HepG2 (cell line): Measurements from ENCODE around the gene MBD4. TPM values are rescaled to one million over a fixed set of nuclear protein-coding genes. Genes with fewer than 3 reads are reported as not detected.

ENCODE experiments used
- ASH2L ChIP-seq: fragments of 300-600, 200-600 bp; sonication (generic); IDR thresholded peaks from 2 replicates; pipeline ENCODE4 v1.7.0; 2017; ENCODE audit warnings: low read depth, mild to moderate bottlenecking, moderate library complexity, mixed read lengths, low read length; ENCODE audit not compliant: insufficient read length
- EED ChIP-seq: sonication (generic); formaldehyde crosslinking; IDR thresholded peaks from 2 replicates; pipeline ENCODE4 v1.5.0; 2020; ENCODE audit warnings: mild to moderate bottlenecking, missing genetic modification reagents
- ESRRA ChIP-seq: sonication (generic); formaldehyde crosslinking; IDR thresholded peaks from 2 replicates; pipeline ENCODE4 v1.5.1; 2020; ENCODE audit warnings: mild to moderate bottlenecking, low read depth, missing genetic modification reagents
- FOXA3 ChIP-seq: IDR thresholded peaks from 2 replicates; pipeline ENCODE4 v1.6.1; 2016; ENCODE audit warnings: missing genetic modification reagents, missing compliant biosample characterization
- HNF4A ChIP-seq: sonication (generic); formaldehyde crosslinking; IDR thresholded peaks from 2 replicates; pipeline ENCODE4 v1.4.0; 2020; ENCODE audit warnings: missing genetic modification reagents
- NR2F6 ChIP-seq, 2 experiments: IDR thresholded peaks; 2 replicates each; pipeline ENCODE4 v1.6.1; 2016; ENCODE audit warnings: antibody characterized with exemption in 1 of 2, mild to moderate bottlenecking in 1 of 2
- RARA ChIP-seq: IDR thresholded peaks from 2 replicates; pipeline ENCODE4 v1.6.1; 2016; ENCODE audit warnings: missing genetic modification reagents, missing compliant biosample characterization
- RXRA ChIP-seq: sonication (generic); formaldehyde crosslinking; IDR thresholded peaks from 2 replicates; pipeline ENCODE4 v1.5.1; 2020; ENCODE audit warnings: missing genetic modification reagents
- SAP130 ChIP-seq: IDR thresholded peaks from 2 replicates; pipeline ENCODE4 v1.6.1; 2016; ENCODE audit warnings: low read depth
- SOX5 ChIP-seq: IDR thresholded peaks from 2 replicates; pipeline ENCODE4 v1.6.1; 2016; ENCODE audit warnings: borderline replicate concordance
- STAG1 ChIP-seq: sonication (generic); formaldehyde crosslinking; IDR thresholded peaks from 2 replicates; pipeline ENCODE4 v1.4.0; 2020; ENCODE audit warnings: missing genetic modification reagents
- ZNF501 ChIP-seq: sonication (generic); formaldehyde crosslinking; IDR thresholded peaks from 2 replicates; pipeline ENCODE4 v1.5.1; 2020; ENCODE audit warnings: mild to moderate bottlenecking, moderate library complexity, missing genetic modification reagents
- ZNF644 ChIP-seq: IDR thresholded peaks from 2 replicates; pipeline ENCODE4 v1.6.1; 2016; ENCODE audit warnings: low read depth
- polyA plus RNA-seq, 8 experiments: library from polyadenylated mRNA; depleted of rRNA in 3 of 8; stranded (reverse) in 7 of 8; unstranded in 1 of 8; fragments of >200 nt; fragmentation: Illumina TruSeq in 4 of 8; extraction: Trizol in 4 of 8; gene quantifications; 2 replicates each; pipeline versions ENCODE4 v1.2.1 to v1.2.3, GENCODE V29; 2011 to 2016; ENCODE audit warnings: low read depth in 4 of 8, missing spikeins in 1 of 8, mixed read lengths in 1 of 8; ENCODE audit not compliant: insufficient read depth in 1 of 8
- total RNA-seq, 5 experiments: library from RNA; depleted of rRNA; stranded (reverse); fragments of >200 nt; fragmentation: Illumina TruSeq; extraction: Trizol; gene quantifications; 2 replicates each; pipeline ENCODE4 v1.2.3, GENCODE V29; 2016; ENCODE audit warnings: low read depth in 1 of 5
- TF ChIP-seq, protein P1 (sequence below): IDR thresholded peaks from 2 replicates; pipeline ENCODE4 v1.4.0; 2020; ENCODE audit warnings: mild to moderate bottlenecking, missing genetic modification reagents
- TF ChIP-seq, protein P2 (sequence below), 2 experiments: sonication (generic) in 1 of 2; formaldehyde crosslinking in 1 of 2; IDR thresholded peaks; 2 replicates each; pipeline versions ENCODE4 v1.4.0 to v1.6.1; 2016 to 2020; ENCODE audit warnings: borderline replicate concordance in 1 of 2, low read depth in 1 of 2, mild to moderate bottlenecking in 1 of 2, missing genetic modification reagents in 1 of 2
- TF ChIP-seq, protein P3 (sequence below): sonication (generic); formaldehyde crosslinking; IDR thresholded peaks from 2 replicates; pipeline ENCODE4 v1.5.1; 2020; ENCODE audit warnings: mild to moderate bottlenecking, missing genetic modification reagents, moderate library complexity
- TF ChIP-seq, protein P4 (sequence below): sonication (generic); formaldehyde crosslinking; conservative IDR thresholded peaks from 2 replicates; pipeline ENCODE4 v1.4.0; 2020; ENCODE audit warnings: mild to moderate bottlenecking, missing genetic modification reagents, moderate library complexity

Gene MBD4
- total and polyA plus RNA-seq, 2 of the 13 experiments (the other 11 are each of a cell fraction or from before 2014, with no cell fraction given): 14.9 to 25.3 TPM

DNA sequence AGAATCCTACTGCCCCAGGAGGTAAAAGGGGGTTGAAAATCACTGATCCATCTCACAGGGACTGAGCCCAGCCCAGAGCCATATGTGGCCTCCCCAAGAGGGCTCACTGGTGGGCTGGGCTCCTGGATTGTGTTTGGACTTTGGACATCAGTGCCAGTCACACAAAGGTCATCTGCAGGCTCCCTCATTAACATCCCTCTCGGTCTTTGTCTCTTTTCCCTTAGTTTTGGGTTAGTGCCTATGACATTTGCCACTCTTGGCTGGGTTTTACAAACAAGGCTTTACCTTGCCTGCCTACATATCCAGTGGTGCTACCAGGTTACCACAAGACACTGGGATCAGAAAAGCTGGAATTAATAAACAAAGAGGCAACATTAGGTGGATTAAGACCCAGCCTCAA lies 28.2 kb upstream of the MBD4 start (continued):
- TF ChIP-seq, protein P1, sequence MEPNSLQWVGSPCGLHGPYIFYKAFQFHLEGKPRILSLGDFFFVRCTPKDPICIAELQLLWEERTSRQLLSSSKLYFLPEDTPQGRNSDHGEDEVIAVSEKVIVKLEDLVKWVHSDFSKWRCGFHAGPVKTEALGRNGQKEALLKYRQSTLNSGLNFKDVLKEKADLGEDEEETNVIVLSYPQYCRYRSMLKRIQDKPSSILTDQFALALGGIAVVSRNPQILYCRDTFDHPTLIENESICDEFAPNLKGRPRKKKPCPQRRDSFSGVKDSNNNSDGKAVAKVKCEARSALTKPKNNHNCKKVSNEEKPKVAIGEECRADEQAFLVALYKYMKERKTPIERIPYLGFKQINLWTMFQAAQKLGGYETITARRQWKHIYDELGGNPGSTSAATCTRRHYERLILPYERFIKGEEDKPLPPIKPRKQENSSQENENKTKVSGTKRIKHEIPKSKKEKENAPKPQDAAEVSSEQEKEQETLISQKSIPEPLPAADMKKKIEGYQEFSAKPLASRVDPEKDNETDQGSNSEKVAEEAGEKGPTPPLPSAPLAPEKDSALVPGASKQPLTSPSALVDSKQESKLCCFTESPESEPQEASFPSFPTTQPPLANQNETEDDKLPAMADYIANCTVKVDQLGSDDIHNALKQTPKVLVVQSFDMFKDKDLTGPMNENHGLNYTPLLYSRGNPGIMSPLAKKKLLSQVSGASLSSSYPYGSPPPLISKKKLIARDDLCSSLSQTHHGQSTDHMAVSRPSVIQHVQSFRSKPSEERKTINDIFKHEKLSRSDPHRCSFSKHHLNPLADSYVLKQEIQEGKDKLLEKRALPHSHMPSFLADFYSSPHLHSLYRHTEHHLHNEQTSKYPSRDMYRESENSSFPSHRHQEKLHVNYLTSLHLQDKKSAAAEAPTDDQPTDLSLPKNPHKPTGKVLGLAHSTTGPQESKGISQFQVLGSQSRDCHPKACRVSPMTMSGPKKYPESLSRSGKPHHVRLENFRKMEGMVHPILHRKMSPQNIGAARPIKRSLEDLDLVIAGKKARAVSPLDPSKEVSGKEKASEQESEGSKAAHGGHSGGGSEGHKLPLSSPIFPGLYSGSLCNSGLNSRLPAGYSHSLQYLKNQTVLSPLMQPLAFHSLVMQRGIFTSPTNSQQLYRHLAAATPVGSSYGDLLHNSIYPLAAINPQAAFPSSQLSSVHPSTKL (CRISPR knock-in tag): 0 out of 2 replicates have a peak, but pooled peaks have one; percentile 25
- TF ChIP-seq NR2F6 (IDR thresholded peaks at IDR 0.05): no peak
- no peak for TF ChIP-seq NR2F6 (CRISPR knock-in tag; IDR thresholded peaks at IDR 0.05)
- TF ChIP-seq FOXA3 (CRISPR knock-in tag): 0 out of 2 replicates have a peak, but pooled peaks have one; percentile 13
- peak; percentile 57 for TF ChIP-seq ASH2L
- TF ChIP-seq SOX5 (CRISPR knock-in tag): peak; percentile 43; the same call in 1 of the 2 replicates
- 0 out of 2 replicates have a peak, but pooled peaks have one; percentile 36 for TF ChIP-seq ZNF501
- TF ChIP-seq, protein P2, sequence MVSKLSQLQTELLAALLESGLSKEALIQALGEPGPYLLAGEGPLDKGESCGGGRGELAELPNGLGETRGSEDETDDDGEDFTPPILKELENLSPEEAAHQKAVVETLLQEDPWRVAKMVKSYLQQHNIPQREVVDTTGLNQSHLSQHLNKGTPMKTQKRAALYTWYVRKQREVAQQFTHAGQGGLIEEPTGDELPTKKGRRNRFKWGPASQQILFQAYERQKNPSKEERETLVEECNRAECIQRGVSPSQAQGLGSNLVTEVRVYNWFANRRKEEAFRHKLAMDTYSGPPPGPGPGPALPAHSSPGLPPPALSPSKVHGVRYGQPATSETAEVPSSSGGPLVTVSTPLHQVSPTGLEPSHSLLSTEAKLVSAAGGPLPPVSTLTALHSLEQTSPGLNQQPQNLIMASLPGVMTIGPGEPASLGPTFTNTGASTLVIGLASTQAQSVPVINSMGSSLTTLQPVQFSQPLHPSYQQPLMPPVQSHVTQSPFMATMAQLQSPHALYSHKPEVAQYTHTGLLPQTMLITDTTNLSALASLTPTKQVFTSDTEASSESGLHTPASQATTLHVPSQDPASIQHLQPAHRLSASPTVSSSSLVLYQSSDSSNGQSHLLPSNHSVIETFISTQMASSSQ (IDR thresholded peaks at IDR 0.05; ENCODE audit: low read depth): no peak
- TF ChIP-seq, protein P2 (CRISPR knock-in tag; IDR thresholded peaks at IDR 0.05; ENCODE audit: borderline replicate concordance): no peak
- peak; percentile 62; the same call in 1 of the 2 replicates for TF ChIP-seq ZNF644 (CRISPR knock-in tag)
- TF ChIP-seq, protein P3, sequence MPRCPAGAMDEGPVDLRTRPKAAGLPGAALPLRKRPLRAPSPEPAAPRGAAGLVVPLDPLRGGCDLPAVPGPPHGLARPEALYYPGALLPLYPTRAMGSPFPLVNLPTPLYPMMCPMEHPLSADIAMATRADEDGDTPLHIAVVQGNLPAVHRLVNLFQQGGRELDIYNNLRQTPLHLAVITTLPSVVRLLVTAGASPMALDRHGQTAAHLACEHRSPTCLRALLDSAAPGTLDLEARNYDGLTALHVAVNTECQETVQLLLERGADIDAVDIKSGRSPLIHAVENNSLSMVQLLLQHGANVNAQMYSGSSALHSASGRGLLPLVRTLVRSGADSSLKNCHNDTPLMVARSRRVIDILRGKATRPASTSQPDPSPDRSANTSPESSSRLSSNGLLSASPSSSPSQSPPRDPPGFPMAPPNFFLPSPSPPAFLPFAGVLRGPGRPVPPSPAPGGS (CRISPR knock-in tag): no peak
- no peak for TF ChIP-seq EED
- TF ChIP-seq STAG1 (CRISPR knock-in tag): 0 out of 2 replicates have a peak, but pooled peaks have one; percentile 4
- peak; percentile 63; the same call in 1 of the 2 replicates for TF ChIP-seq RXRA (CRISPR knock-in tag)
- 0 out of 2 replicates have a peak, but pooled peaks have one; percentile 38 for TF ChIP-seq SAP130 (CRISPR knock-in tag)
- TF ChIP-seq RARA (CRISPR knock-in tag): peak; percentile 83
- peak; percentile 86 for TF ChIP-seq HNF4A (CRISPR knock-in tag)
- TF ChIP-seq, protein P4, sequence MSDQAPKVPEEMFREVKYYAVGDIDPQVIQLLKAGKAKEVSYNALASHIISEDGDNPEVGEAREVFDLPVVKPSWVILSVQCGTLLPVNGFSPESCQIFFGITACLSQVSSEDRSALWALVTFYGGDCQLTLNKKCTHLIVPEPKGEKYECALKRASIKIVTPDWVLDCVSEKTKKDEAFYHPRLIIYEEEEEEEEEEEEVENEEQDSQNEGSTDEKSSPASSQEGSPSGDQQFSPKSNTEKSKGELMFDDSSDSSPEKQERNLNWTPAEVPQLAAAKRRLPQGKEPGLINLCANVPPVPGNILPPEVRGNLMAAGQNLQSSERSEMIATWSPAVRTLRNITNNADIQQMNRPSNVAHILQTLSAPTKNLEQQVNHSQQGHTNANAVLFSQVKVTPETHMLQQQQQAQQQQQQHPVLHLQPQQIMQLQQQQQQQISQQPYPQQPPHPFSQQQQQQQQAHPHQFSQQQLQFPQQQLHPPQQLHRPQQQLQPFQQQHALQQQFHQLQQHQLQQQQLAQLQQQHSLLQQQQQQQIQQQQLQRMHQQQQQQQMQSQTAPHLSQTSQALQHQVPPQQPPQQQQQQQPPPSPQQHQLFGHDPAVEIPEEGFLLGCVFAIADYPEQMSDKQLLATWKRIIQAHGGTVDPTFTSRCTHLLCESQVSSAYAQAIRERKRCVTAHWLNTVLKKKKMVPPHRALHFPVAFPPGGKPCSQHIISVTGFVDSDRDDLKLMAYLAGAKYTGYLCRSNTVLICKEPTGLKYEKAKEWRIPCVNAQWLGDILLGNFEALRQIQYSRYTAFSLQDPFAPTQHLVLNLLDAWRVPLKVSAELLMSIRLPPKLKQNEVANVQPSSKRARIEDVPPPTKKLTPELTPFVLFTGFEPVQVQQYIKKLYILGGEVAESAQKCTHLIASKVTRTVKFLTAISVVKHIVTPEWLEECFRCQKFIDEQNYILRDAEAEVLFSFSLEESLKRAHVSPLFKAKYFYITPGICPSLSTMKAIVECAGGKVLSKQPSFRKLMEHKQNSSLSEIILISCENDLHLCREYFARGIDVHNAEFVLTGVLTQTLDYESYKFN (CRISPR knock-in tag): peak; percentile 56
- TF ChIP-seq ESRRA (CRISPR knock-in tag): 0 out of 2 replicates have a peak, but pooled peaks have one; percentile 47
